BLaER1 (cell line): ENCODE results near the gene FOXB2.

ENCODE experiments used
- H3K27ac ChIP-seq: shearing (Covaris generic); formaldehyde crosslinking; 2 replicates; pipeline ENCODE4 v1.8.1; 2022
- H3K27me3 ChIP-seq: shearing (Covaris generic); formaldehyde crosslinking; 2 replicates; pipeline ENCODE4 v1.8.1; 2022
- H3K36me3 ChIP-seq: shearing (Covaris generic); formaldehyde crosslinking; 2 replicates; pipeline ENCODE4 v1.8.1; 2022
- H3K4me1 ChIP-seq: shearing (Covaris generic); formaldehyde crosslinking; 2 replicates; pipeline ENCODE4 v1.8.1; 2022
- H3K4me2 ChIP-seq: shearing (Covaris generic); formaldehyde crosslinking; 2 replicates; pipeline ENCODE4 v1.8.1; 2022
- H3K4me3 ChIP-seq: shearing (Covaris generic); formaldehyde crosslinking; 2 replicates; pipeline ENCODE4 v1.8.1; 2022
- H3K9ac ChIP-seq: shearing (Covaris generic); formaldehyde crosslinking; 2 replicates; pipeline ENCODE4 v1.8.1; 2022
- H3K9me3 ChIP-seq: shearing (Covaris generic); formaldehyde crosslinking; 2 replicates; pipeline ENCODE4 v1.8.1; 2022
- H4K20me1 ChIP-seq: shearing (Covaris generic); formaldehyde crosslinking; 2 replicates; pipeline ENCODE4 v1.8.1; 2022
- Cebpa-rat ChIP-seq: shearing (Covaris generic); IDR thresholded peaks from 2 replicates; pipeline ENCODE4 v1.8.1; 2022

FOXB2 gene

GRCh38 chr9:77063645-77064285, 44.3 kb downstream of the FOXB2 start:
- Histone ChIP-seq H3K4me1 (no peaks in the 10 kb centered on the region), H3K36me3 (no peaks in the 10 kb centered on the region), H3K27me3 (no peaks in the 10 kb centered on the region), H3K27ac (no peak overlapping the region), H3K4me2 (no peak overlapping the region), H4K20me1 (no peaks in the 10 kb centered on the region), H3K9me3 (peaks cover 14% of the 10 kb centered on the region), H3K4me3 (no peak overlapping the region), H3K9ac (no peak overlapping the region)
- no peak for TF ChIP-seq Cebpa-rat

DNA sequence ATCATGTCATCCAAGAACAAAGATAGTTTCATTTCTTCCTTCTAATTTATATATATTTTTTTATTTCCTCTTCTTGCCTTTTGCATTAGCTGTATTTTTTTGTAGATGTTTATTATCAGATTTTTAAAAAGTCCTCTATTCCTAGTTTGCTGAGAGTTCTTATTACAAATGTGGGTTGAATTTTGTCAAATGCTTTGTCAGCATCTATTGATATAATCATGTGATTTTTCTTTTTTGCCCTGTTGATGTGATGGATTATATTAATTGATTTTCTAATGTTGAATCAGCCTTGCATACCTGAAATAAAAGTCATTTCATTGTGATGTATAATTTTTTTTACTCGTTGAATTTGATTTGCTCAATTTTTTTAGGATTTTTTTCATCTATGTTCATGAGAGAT, 46.9 kb downstream of the FOXB2 start:
- no peak overlapping the region for H3K4me2 ChIP-seq
- no peak overlapping the region for H3K27ac ChIP-seq
- peaks cover 10% of the 10 kb centered on the region for H3K9me3 ChIP-seq
- no peaks in the 10 kb centered on the region for H3K27me3 ChIP-seq
- no peaks in the 10 kb centered on the region for H3K36me3 ChIP-seq
- no peak overlapping the region for H3K4me3 ChIP-seq
- no peaks in the 10 kb centered on the region for H4K20me1 ChIP-seq
- no peak for TF ChIP-seq Cebpa-rat
- no peak overlapping the region for H3K9ac ChIP-seq
- no peaks in the 10 kb centered on the region for H3K4me1 ChIP-seq
